NCI-H748 treated with DMSO at 0.1 percent for 48 hours (cell line): ENCODE data around the gene MBOAT7.
"Not testable (repeated sequence)": the region's sequence is repeated elsewhere in the genome, so short reads cannot be mapped to it uniquely, and the experiment has no call there.

Experiments
- DNase-seq: peaks from one replicate; lab custom pipeline; 2025; lab: John Stamatoyannopoulos, UW

Gene MBOAT7

GRCh38 chr19:54189145-54189734 lies at the start of gene MBOAT7:
MBOAT7 (minus strand) TSS chr19:54189580; CDS start chr19:54188508, 1,072 bp downstream.
- no peak for DNase-seq

GRCh38 chr19:54233941-54234340 lies 44.6 kb upstream of the MBOAT7 start:
- no peak for DNase-seq

- DNase-seq: no peak
These were observed 41.9 kb upstream of the MBOAT7 start for GRCh38 chr19:54231077-54231931.

DNA sequence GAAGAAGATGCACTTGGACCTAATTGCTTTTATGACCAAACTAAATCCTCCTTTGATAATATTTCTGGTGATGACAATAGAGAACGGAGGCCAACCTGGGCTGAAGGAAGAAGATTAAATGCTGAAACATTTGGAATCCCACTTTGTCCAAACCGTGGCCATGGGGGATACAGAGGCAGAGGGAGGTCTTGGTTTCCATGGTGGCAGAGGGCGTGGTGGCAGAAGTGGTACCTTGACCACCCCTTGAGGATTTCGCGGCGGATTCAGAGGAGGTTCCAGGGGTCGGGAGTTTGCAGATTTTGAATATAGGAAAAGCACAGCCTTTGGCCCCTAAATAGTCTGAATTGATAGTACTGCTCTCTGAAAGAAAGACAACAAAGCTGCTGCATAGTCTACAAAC lies 40.7 kb upstream of the MBOAT7 start:
- no peak for DNase-seq

GRCh38 chr19:54229146-54229545 lies 39.8 kb upstream of the MBOAT7 start:
- DNase-seq: no peak

GRCh38 chr19:54224619-54225018 lies 35.2 kb upstream of the MBOAT7 start:
- not testable (repeated sequence) for DNase-seq

GRCh38 chr19:54223937-54224281 lies 34.5 kb upstream of the MBOAT7 start:
- not testable (repeated sequence) for DNase-seq

DNA sequence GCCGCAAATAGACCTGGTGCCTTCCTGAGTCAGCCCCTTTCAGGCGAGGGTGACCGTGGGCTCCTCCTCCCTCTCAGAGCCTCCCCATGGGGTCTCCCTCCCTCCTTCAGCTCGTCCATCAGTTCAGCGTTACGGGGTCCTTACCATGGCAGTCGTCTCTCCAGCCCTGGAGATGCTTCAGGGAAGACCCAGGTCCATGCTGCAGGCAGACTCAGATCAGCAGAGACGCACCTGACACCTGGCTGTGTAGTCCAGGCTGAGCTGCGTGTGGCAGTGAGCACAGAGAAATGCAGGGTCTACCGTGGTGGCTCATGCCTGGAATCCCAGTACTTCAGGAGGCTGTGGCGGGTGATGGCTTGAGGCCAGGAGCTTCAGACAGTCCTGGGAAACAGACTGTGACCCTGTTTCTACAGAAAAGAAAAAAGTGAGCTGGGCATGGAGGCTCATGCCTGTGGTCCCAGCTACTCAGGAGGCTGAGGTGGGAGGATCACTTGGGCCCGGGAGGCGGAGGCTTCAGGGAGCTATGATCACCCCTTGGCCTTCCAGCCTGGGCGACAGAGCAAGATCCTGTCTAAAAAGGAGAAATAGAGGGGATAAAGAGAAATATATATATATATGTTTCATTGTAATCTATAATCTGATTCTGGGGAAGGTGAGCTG lies 34.0 kb upstream of the MBOAT7 start:
- DNase-seq: not testable (repeated sequence)

GRCh38 chr19:54222474-54223276 lies 33.3 kb upstream of the MBOAT7 start, which contains the start of gene LILRB3:
LILRB3 (minus strand) TSS chr19:54223007; CDS start chr19:54222976, 31 bp downstream.
- not testable (repeated sequence) for DNase-seq

DNA sequence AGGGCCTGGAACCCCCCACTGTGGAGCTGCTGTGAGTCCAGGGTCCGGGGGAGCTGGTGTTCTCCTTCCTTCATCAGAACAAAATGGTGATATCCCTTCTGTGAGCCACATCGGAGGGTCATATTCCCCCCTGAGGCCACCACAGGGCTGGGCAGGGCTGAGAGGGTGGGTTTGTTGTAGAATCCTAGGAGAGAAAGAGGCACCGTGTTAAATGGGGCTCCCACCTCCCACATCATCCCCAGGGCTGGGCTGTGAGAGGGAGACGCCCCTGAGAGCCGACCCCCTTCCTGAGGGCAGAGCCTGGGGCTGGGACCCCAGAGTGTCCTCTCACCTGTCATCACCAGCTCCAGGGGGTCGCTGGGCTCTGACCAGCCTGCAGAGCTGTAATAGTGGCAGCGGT lies 32.6 kb upstream of the MBOAT7 start:
- DNase-seq: not testable (repeated sequence)

DNA sequence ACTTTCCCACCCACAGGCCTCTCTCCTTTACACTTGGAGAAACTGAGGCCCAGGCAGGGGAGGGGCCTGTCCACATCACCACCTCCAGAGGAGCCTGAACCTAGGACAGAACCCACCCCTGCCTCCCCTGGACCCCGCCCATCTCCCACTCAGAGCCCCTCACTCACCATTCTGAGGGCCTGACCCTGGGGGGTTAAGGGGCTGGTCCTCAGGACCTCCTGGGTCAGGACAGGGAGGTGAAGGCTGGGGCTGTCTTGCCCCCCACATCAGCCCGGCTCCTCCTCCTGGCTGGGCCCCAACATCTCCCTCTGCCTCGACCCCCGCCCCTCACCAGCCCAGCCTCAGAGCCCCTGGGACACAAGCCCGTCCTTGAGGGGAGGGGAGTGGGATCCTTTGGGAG lies 30.3 kb upstream of the MBOAT7 start:
- DNase-seq: not testable (repeated sequence)

- no peak for DNase-seq
These were observed 29.7 kb upstream of the MBOAT7 start for GRCh38 chr19:54218960-54219661.

GRCh38 chr19:54218259-54218658 lies 28.9 kb upstream of the MBOAT7 start:
- no peak for DNase-seq

DNA sequence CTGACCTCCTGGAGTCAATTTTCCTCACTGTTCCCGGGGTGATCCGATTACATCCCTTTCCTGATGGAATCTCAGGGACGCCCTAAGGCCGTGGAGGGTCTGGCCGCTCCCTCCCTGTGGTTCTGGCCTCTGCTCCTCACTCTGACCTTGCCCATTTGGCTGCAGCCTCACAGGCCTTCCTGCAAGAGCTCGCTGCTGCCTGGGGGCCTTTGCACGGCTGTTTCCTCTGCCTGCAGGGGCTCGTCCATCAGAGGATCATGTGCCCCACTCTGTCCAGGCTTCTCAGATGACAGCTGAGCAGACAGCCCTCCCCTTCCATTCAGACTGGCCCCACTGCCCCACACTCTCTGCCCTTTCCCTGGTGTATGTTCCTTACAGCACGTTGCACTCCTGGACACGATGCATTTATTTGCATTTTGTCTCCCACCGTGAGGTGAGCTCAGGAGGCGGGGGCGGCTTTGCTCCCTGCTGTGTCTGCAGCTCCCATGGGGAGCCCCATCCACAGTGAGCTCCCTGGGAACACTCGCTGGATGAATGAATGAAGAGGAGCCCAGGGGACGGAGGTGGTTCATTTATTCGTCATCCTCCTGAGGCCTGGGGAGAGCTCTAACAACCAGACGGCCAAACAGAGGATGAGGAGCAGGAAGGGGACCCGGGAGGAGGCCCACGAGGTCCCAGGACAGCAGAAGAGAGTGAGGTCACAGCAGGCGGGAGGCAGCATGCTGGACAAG lies 28.3 kb upstream of the MBOAT7 start:
- DNase-seq: not testable (repeated sequence)

GRCh38 chr19:54216869-54217268 lies 27.5 kb upstream of the MBOAT7 start:
- DNase-seq: no peak

DNA sequence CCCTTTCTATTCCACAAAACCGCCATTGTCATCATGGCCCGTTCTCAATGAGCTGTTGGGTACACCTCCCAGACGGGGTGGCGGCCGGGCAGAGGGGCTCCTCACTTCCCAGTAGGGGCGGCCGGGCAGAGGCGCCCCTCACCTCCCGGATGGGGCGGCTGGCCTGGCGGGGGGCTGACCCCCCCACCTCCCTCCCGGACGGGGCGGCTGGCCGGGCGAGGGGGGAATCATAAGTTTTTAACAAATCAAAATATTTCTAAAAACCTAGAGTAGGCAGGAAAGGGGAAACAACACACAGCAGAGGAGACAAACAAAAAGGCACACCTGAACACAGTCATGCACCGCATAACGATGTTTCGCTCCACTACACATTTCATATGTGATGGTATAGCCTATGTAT lies 25.4 kb upstream of the MBOAT7 start:
- DNase-seq: not testable (repeated sequence)

GRCh38 chr19:54214217-54214616 lies 24.8 kb upstream of the MBOAT7 start:
- not testable (repeated sequence) for DNase-seq

- no peak for DNase-seq
These were observed 21.9 kb upstream of the MBOAT7 start for GRCh38 chr19:54211235-54211634.

GRCh38 chr19:54209811-54210494 lies 20.6 kb upstream of the MBOAT7 start:
- peak; percentile 69 for DNase-seq
